HCT116 (cell line): ENCODE results near the gene TFF1. TPM values are rescaled to one million over a fixed set of nuclear protein-coding genes. Genes with fewer than 3 reads are reported as not detected.

ENCODE experiments used
- ATAC-seq: fragments of 200-7000 bp; cut with Tn5 transposase; 2 replicates; pipeline ENCODE4 v1.9.1; 2020; ENCODE audit warnings: mild to moderate bottlenecking, moderate library complexity
- BruUV-seq: library from RNA; stranded (reverse); fragments of 400-500 nt; replicated peaks from 2 replicates; lab custom pipeline; 2021; lab: Mats Ljungman, UMichigan
- CTCF ChIA-PET: fragments of 300-600 bp; sonication (Branson Sonifier 250); formaldehyde crosslinking; loops from one replicate; lab custom pipeline; 2021; ENCODE audit warnings: antibody characterized with exemption; lab: Charles Lee
- POLR2A ChIA-PET: fragments of 300-600, 350-600 bp; sonication (Branson Sonifier 250); formaldehyde crosslinking; loops from one replicate; lab custom pipeline; 2021; ENCODE audit warnings: antibody characterized with exemption; lab: Charles Lee
- RAD21 ChIA-PET, 2 experiments: fragments of 300-600 bp; sonication (Branson Sonifier 250); formaldehyde crosslinking; loops; one replicate each; lab custom pipeline; 2023; ENCODE audit warnings: low total read pairs in 2 of 2; ENCODE audit not compliant: uncharacterized antibody in 2 of 2, unreplicated experiment in 2 of 2, low non-redundant PET in 1 of 2; lab: Charles Lee
- DNase-seq: peaks from one replicate; pipeline ENCODE4 v3.0.0-alpha.2; 2010; ENCODE audit warnings: low read depth, low spot score
- H2AFZ ChIP-seq: fragments of 200-600 bp; shearing (Covaris generic), sonication (generic); 2 replicates; pipeline ENCODE4 v1.6.1; 2017; ENCODE audit warnings: low read depth, mixed run types, mixed read lengths, antibody characterized with exemption, low read length; ENCODE audit not compliant: poor library complexity, severe bottlenecking
- H3K27ac ChIP-seq: 2 replicates; pipeline ENCODE4 v1.5.1; 2012; ENCODE audit warnings: low read depth, low read length
- H3K27me3 ChIP-seq: fragments of 200-600 bp; sonication (generic); 2 replicates; pipeline ENCODE4 v1.6.1; 2016; ENCODE audit warnings: mixed run types, low read length, mixed read lengths; ENCODE audit not compliant: insufficient read depth
- H3K36me3 ChIP-seq, 2 experiments: fragments of 200-500 bp in 1 of 2; fragments of 200-600 bp in 1 of 2; sonication (Bioruptor generic) in 1 of 2; sonication (generic) in 1 of 2; 2 replicates each; pipeline versions ENCODE4 v1.5.1 to v1.6.1; 2014 to 2016; ENCODE audit warnings: low read length in 2 of 2, inconsistent platforms in 1 of 2, mixed read lengths in 1 of 2, mixed run types in 1 of 2; ENCODE audit not compliant: insufficient read depth in 2 of 2, control insufficient read depth in 1 of 2
- H3K4me1 ChIP-seq, 2 experiments: fragments of 200-600 bp in 1 of 2; sonication (generic) in 1 of 2; 2 replicates each; pipeline versions ENCODE4 v1.5.1 to v1.6.1; 2012 to 2017; ENCODE audit warnings: low read length in 2 of 2, inconsistent platforms in 1 of 2, mild to moderate bottlenecking in 1 of 2, mixed read lengths in 1 of 2, mixed run types in 1 of 2, moderate library complexity in 1 of 2; ENCODE audit not compliant: insufficient read depth in 2 of 2, control insufficient read depth in 1 of 2
- H3K4me2 ChIP-seq: fragments of 200-600 bp; sonication (generic); 2 replicates; pipeline ENCODE4 v1.6.1; 2017; ENCODE audit warnings: mixed run types, low read length, mixed read lengths
- H3K4me3 ChIP-seq, 2 experiments: fragments of 200-600 bp in 1 of 2; sonication (generic) in 1 of 2; replicated peaks in 1 of 2; 2 replicates each; pipeline ENCODE4 v1.5.1; 2011 to 2016; ENCODE audit warnings: low read length in 2 of 2, control low read depth in 1 of 2, low read depth in 1 of 2, mild to moderate bottlenecking in 1 of 2, mixed read lengths in 1 of 2, mixed run types in 1 of 2
- H3K79me2 ChIP-seq: fragments of 200-600 bp; sonication (generic); 2 replicates; pipeline ENCODE4 v1.6.1; 2017; ENCODE audit warnings: mild to moderate bottlenecking, mixed run types, low read length, moderate library complexity, mixed read lengths; ENCODE audit not compliant: insufficient read depth
- H3K9ac ChIP-seq: fragments of 200-600 bp; sonication (generic); 2 replicates; pipeline ENCODE4 v1.6.1; 2016; ENCODE audit warnings: low read length, mixed read lengths
- H3K9me2 ChIP-seq: fragments of 200-600 bp; sonication (generic), shearing (Covaris generic); 2 replicates; pipeline ENCODE4 v1.6.1; 2017; ENCODE audit warnings: mixed run types, mild to moderate bottlenecking, moderate library complexity; ENCODE audit not compliant: insufficient read depth
- H3K9me3 ChIP-seq, 2 experiments: fragments of 200-500 bp in 1 of 2; fragments of 200-600 bp in 1 of 2; sonication (Bioruptor generic) in 1 of 2; sonication (generic) in 1 of 2; 2 replicates each; pipeline ENCODE4 v1.6.1; 2014 to 2017; ENCODE audit warnings: low read length in 2 of 2, mixed read lengths in 2 of 2, inconsistent platforms in 1 of 2, low read depth in 1 of 2, mild to moderate bottlenecking in 1 of 2, mixed run types in 1 of 2, moderate library complexity in 1 of 2; ENCODE audit not compliant: control insufficient read depth in 1 of 2, insufficient read depth in 1 of 2
- H4K20me1 ChIP-seq: fragments of 200-600 bp; sonication (generic), shearing (Covaris generic); 2 replicates; pipeline ENCODE4 v1.6.1; 2017; ENCODE audit warnings: mixed run types, mild to moderate bottlenecking, moderate library complexity; ENCODE audit not compliant: insufficient read depth
- ATF3 ChIP-seq: IDR thresholded peaks from 2 replicates; pipeline ENCODE4 v1.6.1; 2012
- CBX3 ChIP-seq: IDR thresholded peaks from 2 replicates; pipeline ENCODE4 v1.6.1; 2012; ENCODE audit warnings: low read depth
- EGR1 ChIP-seq: IDR thresholded peaks from 2 replicates; pipeline ENCODE4 v1.6.1; 2012; ENCODE audit warnings: low read depth
- EZH2 ChIP-seq: fragments of 200-600 bp; sonication (generic); IDR thresholded peaks from 2 replicates; pipeline ENCODE4 v1.6.1; 2017; ENCODE audit warnings: antibody characterized with exemption, mixed run types
- EZH2phosphoT487 ChIP-seq: fragments of 200-600 bp; IDR thresholded peaks from 2 replicates; pipeline ENCODE4 v1.6.1; 2018; ENCODE audit warnings: antibody characterized with exemption, borderline replicate concordance
- JUND ChIP-seq: IDR thresholded peaks from 2 replicates; pipeline ENCODE4 v1.6.1; 2012
- RAD21 ChIP-seq: IDR thresholded peaks from 2 replicates; pipeline ENCODE4 v1.6.1; 2012; ENCODE audit warnings: low read depth, mild to moderate bottlenecking
- REST ChIP-seq: IDR thresholded peaks from 2 replicates; pipeline ENCODE4 v1.6.1; 2012; ENCODE audit warnings: low read depth
- YY1 ChIP-seq: IDR thresholded peaks from 2 replicates; pipeline ENCODE4 v1.6.1; 2011; ENCODE audit warnings: low read length, low read depth, moderate library complexity, mild to moderate bottlenecking; ENCODE audit not compliant: insufficient replicate concordance; ENCODE audit errors: extremely low read depth
- ZFX ChIP-seq: fragments of 450-650 bp; IDR thresholded peaks from 2 replicates; pipeline ENCODE4 v1.6.1; 2017
- ZNF274 ChIP-seq: fragments of 200-500 bp; sonication (Bioruptor generic); IDR thresholded peaks from 2 replicates; pipeline ENCODE4 v1.6.1; 2014; ENCODE audit warnings: mild to moderate bottlenecking, low read depth, low read length, inconsistent platforms
- intact Hi-C: fragments of 100-400 bp; cut with micrococcal nuclease; formaldehyde crosslinking; loops from 2 replicates; pipeline ENCODE4 v1.10.0; 2022
- total RNA-seq: library from RNA; stranded (reverse); gene quantifications from one replicate; pipeline ENCODE4 v1.2.1, GENCODE V29; 2021; ENCODE audit not compliant: unreplicated experiment

The TFF1 gene
- total RNA-seq, 1 experiment from 2014 or later = 0.61 TPM

GRCh38 chr21:42343963-42344510, 22.3 kb downstream of the TFF1 start:
- Histone ChIP-seq H3K4me3 (no peak overlapping the region), H3K9me2 (no peaks in the 10 kb centered on the region), H3K36me3 (no peaks in the 10 kb centered on the region), H3K4me2 (no peak overlapping the region), H3K27me3 (no peaks in the 10 kb centered on the region), H3K4me1 (no peaks in the 10 kb centered on the region), H3K9me3 (no peaks in the 10 kb centered on the region), H3K79me2 (no peaks in the 10 kb centered on the region), H4K20me1 (no peaks in the 10 kb centered on the region), H2AFZ (no peak overlapping the region), H3K9ac (no peak overlapping the region), H3K27ac (no peak overlapping the region)
- ChIA-PET RAD21 (no interaction called here), CTCF (no interaction called here), POLR2A (no interaction called here)
- DNase-seq (no peak), ATAC-seq (no peak)
- TF ChIP-seq ZNF274 (no peak), YY1 (no peak), EZH2phosphoT487 (no peak), ATF3 (no peak), CBX3 (no peak), EGR1 (no peak), EZH2 (no peak), JUND (no peak), ZFX (no peak), REST (no peak), RAD21 (no peak)
- intact Hi-C loops = no loop called here
- BruUV-seq = no TSS peak
